Tibial nerve (tissue), 3 donors: ENCODE data around the gene PTPRG.

Source experiments
- CTCF ChIP-seq, 5 experiments: fragments of 200-600 bp in 3 of 5; fragments of 450-650 bp in 2 of 5; sonication (generic) in 3 of 5; IDR thresholded peaks; one replicate each; pipeline ENCODE4 v1.5.1; 2016 to 2019; ENCODE audit warnings: antibody characterized with exemption in 5 of 5, mild to moderate bottlenecking in 3 of 5, moderate library complexity in 2 of 5
- POLR2A ChIP-seq, 2 donors: fragments of 450-650 bp; IDR thresholded peaks; one replicate each; pipeline ENCODE4 v1.6.1; 2017; ENCODE audit warnings: antibody characterized with exemption in 2 of 2, mild to moderate bottlenecking in 2 of 2, moderate library complexity in 2 of 2

GRCh38 chr3:61841988-61842387 lies 280.6 kb downstream of the PTPRG start:
- no peak for TF ChIP-seq CTCF (IDR thresholded peaks at IDR 0.05)
- TF ChIP-seq POLR2A (IDR thresholded peaks at IDR 0.05): no peak
